Measurements from ENCODE around the gene FMR1.

Gene FMR1

GRCh38 chrX:147917700-147918695 is 6.3 kb downstream of the FMR1 start:
- no peak for DNase-seq

DNA sequence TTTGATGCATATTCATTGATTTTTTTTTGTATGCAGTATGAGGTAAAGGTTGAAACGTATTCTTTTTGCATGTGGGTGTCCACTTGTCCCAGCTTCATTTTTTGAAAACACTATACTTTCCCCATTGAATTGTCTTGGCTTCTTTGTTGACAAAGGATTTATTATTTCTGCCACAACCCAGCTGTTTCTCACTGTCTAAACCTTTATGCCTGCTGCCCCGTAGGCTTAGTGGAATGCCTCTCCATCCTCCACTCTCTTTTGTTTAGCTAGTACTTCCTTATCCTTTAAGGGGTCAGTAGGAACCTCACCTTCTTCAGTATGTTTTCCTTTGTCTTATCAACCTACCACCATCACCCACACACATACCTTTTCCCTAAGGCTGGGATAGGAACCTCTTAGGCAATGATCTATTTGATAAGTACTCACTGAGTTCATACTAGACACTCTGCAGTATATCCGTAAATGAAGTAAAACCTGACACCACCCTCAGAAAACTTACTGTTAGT is 8.5 kb downstream of the FMR1 start:
- no peak for DNase-seq

DNA sequence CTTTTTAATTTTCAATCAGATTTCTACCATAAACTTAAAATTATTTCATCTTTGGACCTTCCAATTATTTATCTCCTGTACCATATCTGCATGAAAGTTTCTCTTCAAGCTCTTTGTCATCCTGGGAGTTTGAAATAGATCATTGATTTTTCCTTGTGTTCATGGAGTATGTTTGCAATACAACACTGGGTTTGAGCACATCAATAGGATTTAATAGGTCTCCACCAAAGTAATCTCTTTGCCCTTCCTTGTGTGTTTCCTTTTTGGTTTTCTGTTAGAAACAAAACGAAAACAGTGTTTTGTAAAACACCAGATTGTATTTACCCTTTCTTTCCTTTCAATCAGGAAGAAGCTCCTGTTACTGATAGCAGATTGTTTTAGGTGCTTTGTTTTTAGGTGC is 11.9 kb downstream of the FMR1 start:
- no peak for DNase-seq

DNA sequence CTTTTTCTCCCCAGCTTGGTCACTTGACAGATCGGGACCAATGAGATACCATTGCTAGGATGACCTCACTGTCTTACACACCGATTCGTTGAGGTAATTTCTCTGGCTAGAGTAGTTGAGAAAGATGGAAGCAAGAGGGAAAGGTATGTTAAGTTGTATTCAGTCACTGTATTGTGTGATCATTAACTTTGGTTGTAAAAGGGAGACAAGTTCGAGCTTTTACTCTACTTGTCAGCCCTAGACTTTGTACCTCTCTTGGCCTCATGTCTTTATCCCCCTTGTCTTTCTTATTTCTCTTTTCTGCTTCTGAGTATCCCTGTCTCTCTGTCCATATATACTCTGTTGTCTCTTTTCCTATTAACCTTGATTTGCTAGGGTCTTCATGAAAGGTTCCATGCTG is 15.5 kb downstream of the FMR1 start:
- no peak for DNase-seq

- DNase-seq = no peak
Observed at GRCh38 chrX:147933815-147934214, 22.1 kb downstream of the FMR1 start.

DNA sequence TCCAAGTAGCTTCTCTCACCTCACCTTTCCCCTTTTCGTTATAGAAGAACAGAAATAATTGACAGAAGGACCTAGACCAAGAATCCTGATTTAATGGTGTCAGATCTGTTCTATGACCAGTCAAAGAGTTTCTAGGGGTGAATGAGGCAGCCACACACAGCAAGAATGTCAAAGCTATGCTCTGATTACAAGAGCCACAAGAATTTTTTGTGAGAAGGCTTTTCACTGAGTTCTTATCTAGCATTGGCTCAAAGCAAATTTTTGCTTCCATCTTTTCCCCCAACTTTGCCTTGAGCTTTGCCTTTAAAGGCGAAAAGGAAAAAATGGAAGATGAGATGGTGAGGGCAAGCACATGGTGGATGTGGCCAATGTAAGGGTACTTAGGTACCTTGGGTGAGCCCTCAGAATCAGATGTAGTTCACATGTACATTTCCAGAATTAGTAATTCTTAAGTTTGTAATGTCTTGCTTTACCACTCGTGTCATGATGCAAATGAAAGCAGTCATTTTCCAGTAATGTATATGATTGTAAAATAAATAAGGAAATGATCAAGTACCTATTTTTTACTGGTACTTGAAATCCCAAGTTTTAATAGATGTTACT is 23.5 kb downstream of the FMR1 start:
- DNase-seq = no peak

- no peak for DNase-seq
Observed at GRCh38 chrX:147945286-147945685, 33.6 kb downstream of the FMR1 start.

GRCh38 chrX:147948531-147948930 is 36.8 kb downstream of the FMR1 start:
- DNase-seq = no peak

GRCh38 chrX:147950352-147950751 is 38.6 kb downstream of the FMR1 start:
- no peak for DNase-seq

- no peak for DNase-seq
Observed at GRCh38 chrX:147953976-147954375, 42.3 kb downstream of the FMR1 start.

DNA sequence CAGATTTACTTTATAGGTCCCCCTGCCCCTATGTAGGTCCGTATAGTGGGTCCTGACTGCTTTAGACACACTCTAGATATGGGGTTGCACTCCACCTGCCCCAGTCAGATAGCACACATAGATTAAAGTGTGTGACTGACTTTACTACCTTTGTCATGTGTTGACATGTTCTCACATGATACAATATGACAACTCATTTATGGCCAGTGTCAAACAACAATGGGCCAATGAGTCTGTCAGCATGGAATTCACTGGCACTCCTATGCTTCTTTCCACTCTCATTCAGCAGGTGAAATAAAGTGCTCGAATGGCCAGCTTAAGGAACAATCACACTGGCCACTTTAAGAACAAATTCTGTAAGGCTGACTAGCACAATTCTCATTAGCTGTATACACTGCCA is 45.6 kb downstream of the FMR1 start:
- DNase-seq = no peak

- DNase-seq = no peak
Observed at GRCh38 chrX:147958291-147958690, 46.6 kb downstream of the FMR1 start.

DNA sequence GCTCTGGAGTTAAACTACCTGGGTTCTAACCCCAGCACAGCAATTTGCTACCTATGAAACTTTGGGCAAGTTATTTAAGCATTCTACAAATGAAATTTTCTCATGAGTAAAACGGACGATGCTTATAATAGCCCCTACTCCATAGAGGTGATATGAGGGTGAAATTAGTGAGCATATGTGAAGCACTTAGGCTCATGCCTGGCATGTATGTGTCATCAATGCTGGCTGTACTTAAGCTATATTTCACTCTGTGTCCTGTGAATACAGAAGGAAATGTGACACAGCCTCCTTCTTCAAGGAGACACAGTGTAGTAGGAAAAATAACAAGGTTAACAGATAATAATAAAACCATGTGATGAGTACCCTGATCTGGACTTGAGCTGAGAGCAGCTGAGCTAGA is 49.0 kb downstream of the FMR1 start:
- DNase-seq = no peak

DNA sequence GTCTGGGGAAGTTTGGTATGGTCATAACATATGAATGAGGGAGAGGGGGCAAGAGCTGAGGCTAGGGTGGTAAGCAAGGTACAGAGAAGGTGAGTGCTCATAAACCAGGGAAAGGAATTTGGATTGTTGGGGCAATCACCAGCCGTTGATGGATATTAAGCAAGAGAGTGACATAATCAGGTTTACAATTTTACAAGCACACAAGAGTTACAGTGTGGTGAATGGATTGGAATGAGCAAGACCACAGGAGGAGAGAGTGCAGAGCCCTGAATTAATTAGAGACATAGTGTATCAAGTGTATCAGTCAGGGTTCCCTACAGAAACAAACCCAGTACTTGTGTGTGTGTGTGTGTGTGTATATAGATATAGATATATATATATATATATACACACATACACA is 50.8 kb downstream of the FMR1 start:
- no peak for DNase-seq

- no peak for DNase-seq
Observed at GRCh38 chrX:147978931-147979330, 67.2 kb downstream of the FMR1 start.

- no peak for DNase-seq
Observed at GRCh38 chrX:147981038-147981752, 69.5 kb downstream of the FMR1 start, which contains the start of gene FMR1NB. FMR1NB (plus strand) TSS chrX:147981337; CDS start chrX:147981403, 66 bp downstream.
